ELR (cell line): ENCODE data around the gene ATM.
"Not testable (repeated sequence)": the region's sequence is repeated elsewhere in the genome, so short reads cannot be mapped to it uniquely, and the experiment has no call there.

Experiments
- DNase-seq: peaks from one replicate; pipeline ENCODE4 v3.0.0-alpha.2; 2015; ENCODE audit warnings: low read depth

Gene ATM

DNA sequence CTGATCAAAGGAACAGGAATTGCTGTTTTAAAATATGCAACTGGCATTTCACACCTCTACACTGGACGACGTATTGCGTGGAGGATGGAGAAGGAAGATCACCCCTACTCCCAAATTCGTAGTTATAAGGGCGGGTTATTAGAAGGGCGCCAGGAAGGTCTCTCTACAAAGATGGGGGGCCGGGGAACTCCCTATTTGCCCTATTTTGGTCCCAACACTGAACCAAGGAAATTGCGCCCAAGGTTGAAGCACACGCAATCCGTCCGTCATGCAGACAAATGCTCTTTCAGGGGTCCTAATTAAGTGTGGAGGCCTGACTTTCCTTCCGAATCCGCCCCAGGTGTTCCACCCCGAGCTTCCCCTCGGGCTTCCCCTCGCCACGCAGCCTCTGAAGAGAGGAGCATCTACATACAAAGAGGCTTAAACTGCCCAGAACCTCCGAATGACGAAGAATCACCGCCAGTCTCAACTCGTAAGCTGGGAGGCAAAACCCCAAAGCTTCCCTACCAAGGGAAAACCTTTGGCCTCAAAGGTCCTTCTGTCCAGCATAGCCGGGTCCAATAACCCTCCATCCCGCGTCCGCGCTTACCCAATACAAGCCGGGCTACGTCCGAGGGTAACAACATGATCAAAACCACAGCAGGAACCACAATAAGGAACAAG lies 825 bp upstream of the ATM start:
- no peak for DNase-seq

DNA sequence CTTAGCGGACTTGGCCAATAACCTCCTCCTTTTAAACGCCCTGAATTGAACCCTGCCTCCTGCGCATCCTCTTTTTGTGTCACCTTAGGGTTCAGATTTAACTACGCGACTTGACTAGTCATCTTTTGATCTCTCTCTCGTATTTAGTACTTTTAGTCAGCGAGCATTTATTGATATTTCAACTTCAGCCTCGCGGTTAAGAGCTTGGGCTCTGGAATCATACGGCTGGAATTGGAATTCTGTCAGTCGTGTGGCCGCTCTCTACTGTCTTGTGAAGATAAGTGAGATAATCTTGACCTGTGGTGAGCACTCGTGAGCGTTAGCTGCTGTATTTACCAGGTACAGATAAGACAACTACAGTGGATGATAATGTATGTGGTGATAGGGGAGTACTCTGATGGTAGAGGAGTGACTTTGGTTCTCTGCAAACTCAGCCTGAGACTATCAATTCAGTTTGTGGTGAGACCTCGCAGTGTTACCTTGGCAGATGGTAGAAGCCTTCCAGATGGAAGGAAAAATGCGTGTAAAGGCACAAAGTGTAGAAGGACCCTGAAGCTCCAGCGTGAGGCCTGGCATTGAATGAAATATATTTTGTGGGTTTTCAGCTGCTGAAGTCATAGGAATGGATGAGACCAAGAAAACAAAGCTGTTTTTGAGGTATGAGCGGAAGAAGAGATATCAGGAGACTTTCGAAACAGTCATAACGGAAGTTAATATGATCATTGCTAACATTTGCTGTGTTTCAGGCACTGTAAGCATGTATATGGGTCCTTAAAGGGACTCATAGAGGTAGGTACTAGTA lies 682 bp downstream of the ATM start:
- peak; percentile 44 for DNase-seq

DNA sequence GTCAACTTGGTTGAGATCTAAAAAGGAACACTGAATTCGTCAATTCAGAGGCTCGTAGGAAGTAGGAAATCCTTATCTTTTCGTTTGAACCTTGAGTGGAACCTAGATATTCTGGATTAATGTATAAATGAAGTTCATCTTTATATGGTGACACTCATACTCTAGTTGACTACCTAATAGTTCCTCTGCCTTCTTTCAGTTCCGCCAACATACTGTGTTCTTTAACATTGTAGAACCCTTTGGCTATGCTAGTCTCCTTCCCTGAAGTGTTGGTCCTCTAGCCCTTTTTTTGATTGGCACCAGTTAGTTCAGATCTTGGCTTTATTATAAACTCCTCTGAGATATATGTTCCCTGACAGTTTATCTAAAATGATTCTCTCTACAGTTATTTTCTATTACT lies 1.5 kb downstream of the ATM start:
- no peak for DNase-seq

DNA sequence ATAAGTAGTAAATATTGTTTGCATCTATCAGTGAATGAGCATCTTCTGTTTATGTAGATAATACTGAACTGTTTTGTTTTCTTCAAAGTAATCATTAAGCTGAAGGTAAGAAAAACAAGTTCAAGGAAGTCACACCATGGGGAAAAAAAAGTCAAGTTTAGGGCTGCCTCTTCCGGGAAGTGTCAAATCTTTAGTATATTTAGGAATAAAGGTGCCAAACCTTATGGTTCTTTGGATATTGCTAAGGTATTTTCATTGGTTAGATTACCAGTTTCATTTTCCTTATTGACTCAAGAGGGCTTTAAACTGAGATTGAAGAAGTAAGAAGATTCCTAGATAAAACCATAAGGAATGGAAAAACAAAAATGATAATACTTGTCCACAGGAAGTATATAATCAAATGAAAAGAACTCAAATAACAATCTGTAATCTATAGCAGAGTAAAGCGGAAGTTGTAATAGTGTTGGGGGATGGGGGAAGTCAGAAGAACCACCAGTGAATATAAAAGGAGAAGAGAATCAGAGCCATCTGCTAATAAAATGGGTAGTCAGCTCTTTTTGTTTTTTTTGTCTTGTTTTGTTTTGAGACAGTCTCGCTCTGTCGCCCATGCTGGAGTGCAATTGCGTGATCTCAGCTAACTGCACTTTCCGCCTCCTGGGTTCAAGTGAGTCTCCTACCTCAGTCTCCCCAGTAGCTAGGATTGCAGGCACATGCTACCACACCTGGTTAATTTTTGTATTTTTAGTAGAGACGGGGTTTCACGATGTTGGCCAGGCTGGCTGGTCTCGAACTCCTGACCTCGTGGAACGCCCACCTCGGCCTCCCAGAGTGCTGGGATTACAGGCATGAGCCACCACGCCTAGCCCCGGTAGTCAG lies 2.3 kb downstream of the ATM start:
- no peak for DNase-seq

DNA sequence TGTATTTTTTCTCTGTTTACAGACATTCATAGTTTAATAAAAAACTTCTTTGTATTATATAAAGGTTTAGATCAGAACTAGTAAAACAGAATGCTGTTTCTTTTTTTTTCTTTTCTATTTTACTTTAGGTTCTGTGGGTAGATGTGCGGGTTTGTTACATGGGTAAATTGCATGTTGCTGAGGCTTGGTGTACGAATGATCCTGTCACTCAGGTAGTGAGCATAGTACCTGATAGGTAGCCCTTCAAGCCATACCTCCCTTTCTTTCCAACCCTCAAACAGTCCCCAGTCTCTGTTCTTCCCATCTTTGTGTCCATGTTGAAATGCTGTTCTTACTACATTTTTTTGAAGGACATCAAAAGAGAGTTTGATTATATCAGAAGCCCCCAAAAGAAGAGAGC lies 3.2 kb downstream of the ATM start:
- DNase-seq = no peak

DNA sequence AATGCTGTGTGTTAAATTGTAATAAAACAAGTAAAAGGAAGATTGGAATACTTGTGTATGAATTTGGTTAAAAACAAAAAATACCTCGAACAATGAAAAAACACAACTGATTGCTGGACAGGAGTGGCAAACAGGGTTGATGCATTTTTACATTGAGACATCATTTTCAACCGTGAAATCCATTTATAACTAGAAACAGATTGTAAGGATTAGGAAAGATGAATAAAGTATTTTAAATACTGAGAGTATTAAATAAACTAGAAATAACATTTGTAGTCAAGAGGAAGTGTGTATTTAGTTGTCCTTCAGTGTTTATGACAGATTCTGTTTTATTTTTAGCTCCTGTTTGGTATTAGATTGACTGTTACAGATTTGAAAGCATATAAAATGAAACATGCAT lies 5.4 kb downstream of the ATM start:
- DNase-seq = no peak

DNA sequence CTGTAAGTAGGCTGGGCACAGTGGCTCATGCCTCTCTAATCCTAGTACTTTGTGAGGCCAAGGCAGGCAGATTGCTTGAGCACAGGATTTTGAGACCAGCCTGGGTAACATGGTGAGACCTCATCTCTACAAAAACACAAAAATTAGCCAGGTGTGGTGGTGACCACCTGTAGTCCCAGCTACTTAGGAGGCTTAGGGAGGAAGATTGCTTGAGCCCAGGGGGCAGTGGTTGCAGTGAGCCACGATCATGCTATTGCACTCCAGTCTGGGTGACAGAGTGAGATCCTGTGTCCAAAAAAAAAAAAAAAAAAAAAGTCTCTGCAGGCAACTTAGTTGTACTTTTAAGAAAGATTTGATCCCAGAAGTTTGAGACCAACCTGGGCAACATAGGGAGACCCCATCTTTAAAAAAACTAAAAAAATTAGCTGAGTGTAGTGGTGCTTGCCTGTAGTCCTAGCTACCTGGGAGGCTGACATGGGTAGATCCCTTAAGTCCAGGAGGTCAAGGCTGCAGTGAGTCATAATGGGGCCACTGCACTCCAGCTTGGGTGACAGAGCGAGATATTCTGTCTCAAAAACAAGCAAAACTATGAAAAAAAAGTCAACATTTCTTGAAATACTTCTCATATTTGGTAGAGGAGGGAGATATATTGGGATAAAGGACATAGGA lies 10.5 kb downstream of the ATM start:
- DNase-seq = peak; percentile 17

DNA sequence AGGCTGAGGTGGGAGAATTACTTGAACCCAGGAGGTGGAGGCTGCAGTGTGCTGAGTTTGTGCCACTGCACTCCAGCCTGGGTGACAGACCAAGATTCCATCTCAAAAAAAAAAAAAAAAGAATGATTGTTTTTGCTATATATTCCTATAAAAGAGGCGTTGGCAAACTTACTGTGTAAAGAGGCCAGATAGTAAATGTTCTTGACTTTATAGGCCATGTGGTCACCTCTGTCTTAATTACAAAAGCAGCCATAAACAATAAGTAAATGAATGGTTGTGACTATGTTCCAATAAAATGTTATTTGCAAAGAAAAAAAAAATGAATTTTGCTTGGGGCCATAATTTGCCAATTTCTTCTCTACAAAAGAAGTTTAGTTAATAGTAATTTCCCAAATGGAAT lies 12.3 kb downstream of the ATM start:
- no peak for DNase-seq

DNA sequence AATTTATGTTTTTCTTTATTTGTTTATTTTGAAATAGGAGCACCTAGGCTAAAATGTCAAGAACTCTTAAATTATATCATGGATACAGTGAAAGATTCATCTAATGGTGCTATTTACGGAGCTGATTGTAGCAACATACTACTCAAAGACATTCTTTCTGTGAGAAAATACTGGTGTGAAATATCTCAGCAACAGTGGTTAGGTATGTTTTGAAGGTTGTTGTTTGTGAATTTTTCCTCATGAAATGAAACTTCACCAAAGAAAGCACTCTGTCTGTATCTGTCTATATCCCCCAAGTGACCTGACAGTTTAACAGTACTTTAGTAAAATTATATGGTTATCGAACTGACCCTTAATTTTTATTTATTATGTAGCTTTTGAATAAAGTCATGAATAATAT lies 12.8 kb downstream of the ATM start:
- DNase-seq = no peak

DNA sequence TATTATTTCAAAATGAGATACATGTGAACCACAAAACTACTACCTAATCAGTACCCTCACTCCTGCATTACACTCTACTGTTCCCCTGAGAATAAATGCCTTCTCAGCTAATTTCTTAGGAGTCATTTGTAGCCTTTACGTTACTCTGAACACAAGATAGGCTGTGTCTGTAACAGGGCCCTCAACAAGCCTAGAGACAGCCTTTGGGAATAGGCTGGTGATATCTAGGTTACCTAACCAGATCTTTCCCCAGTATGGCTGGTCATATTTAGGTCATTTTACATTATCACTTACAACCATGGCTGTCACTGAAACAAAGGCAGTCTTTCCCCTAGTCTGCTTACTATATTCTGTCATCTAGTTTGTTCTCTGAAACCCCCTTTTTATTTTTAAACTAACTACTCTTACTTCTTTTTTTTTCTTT lies 14.2 kb downstream of the ATM start:
- no peak for DNase-seq

DNA sequence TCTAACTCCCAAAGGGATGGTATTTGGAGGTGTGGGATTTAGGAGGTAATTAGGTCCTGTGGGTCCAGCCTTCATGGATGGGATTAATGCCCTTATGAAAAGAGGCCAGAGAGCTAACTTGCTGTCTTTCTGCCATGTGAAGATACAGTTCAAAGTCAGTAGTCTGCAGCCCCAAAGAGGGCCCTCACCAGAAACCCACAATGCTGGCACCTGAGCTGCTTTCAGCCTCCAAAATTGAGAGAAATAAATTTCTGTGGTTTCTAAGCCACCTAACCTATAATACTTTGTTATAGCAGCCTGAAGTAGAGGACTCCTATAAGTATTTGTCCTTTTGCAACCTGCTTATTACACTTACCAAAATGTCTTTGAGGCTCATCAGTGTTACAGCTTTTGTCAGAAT lies 16.2 kb downstream of the ATM start:
- DNase-seq = no peak

DNA sequence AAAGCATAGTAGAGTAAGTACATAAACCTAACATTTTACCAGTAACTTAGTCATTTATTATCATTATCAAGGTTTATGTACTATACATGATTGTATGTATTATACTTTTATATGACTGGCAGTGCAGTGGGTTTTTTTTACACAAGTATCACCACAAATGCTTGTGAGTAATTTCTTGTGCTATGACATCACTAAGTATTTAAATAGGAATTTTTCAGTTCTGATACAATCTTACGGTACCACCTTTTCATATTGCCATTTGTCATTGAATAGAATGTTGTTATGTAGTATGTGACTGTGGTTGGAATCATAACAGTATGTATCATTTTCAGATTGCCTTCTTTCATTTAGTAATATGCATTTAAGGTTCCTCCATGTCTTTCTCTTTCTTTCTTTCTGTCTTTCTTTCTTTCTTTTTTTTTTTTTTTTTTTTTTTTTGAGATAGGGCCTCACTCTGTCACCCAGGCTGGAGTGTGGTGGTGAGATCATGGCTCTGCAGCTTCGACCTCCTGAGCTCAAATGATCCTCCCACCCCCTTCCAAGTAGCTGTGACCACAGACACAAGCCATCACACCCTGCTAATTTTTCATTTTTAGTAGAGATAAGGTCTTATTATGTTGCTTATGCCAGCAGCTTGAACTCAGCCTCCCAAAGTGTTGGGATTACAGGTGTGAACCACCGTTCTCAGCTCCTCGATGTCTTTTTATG lies 18.6 kb downstream of the ATM start:
- peak; percentile 56 for DNase-seq

DNA sequence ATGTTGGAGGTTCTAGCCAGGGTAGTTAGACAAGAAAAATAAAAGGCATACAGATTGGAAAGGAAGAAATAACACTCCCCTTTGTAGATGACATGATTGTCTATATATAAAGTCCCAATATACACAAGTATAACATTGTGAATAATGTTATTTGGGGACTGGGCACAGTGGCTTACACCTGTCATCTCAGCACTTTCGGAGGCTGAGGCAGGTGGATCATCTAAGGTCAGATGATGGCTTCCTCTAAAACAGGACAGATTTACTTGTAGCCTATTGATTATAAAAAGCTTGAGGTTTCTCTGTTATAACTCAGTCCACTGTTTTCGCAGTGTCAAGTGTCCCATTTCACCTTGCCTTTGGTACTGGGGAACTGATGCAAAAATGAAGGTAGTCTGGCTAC lies 19.6 kb downstream of the ATM start:
- DNase-seq = no peak

DNA sequence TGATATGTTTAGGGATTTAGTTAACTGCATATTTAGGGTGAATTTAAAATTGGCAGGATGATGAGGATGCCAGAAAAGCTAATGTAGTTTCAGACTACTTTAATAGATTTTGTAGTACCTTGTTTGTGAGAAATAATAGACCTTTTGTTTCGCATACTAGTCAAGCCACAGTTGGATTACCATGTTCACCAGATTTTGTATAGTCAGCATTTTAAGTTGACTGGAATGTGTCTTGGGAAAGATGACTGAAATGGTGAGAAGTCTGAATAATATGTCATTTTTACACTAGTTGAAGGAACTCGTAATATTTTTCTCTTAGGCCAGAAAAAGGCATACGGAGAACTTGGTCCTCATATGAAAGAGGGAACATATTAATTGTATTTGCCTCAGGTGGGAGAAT lies 23.4 kb downstream of the ATM start:
- no peak for DNase-seq

DNA sequence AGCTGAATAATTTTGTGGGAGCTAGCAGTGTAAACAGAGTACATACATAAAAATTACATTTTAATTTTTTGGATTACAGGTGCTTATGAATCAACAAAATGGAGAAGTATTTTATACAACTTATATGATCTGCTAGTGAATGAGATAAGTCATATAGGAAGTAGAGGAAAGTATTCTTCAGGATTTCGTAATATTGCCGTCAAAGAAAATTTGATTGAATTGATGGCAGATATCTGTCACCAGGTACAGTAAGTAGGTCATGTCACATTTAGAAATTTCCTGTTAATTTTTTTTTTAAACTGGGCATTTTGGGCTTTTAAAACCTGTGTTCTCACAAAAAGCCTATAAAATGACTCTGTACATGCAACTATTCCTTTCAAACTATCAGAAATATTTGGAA lies 24.0 kb downstream of the ATM start:
- DNase-seq = no peak

DNA sequence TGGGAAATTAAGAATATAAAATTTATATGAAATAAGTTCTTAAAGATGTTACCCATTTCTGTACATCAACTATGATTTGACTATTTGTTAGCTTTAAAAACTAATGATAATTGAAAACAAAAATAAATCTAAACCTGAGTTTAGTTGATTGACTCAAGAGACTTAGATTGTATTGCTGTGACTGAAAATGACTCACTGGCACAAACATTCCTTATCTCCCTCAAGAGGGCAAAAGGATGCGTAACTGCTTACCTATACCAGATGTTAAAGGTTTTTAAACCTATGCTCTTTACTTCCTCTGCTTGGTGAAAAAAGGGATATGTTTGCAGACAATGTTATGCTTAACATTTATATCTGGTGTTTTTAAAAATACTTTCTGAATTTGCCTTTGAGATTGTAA lies 30.3 kb downstream of the ATM start:
- peak; percentile 74 for DNase-seq

DNA sequence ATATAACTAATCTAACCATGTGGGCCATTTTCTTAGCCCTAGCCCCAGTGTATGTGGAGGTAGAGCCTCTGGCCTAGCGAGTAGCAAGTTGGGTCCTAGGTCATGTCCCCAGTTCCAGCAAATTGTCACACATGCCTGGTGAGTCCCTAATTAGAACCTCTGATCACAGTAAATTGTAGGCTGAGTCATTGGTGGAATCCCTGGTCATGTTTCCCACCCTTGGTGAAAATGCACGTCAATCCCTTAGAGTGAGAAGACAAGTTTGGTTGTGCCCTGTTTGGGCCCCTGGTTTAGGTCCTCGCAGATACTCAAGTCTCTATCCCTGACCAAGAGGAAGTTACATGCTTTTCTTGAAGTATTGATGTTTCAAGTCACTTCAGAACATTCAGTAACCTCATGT lies 46.7 kb downstream of the ATM start:
- no peak for DNase-seq

DNA sequence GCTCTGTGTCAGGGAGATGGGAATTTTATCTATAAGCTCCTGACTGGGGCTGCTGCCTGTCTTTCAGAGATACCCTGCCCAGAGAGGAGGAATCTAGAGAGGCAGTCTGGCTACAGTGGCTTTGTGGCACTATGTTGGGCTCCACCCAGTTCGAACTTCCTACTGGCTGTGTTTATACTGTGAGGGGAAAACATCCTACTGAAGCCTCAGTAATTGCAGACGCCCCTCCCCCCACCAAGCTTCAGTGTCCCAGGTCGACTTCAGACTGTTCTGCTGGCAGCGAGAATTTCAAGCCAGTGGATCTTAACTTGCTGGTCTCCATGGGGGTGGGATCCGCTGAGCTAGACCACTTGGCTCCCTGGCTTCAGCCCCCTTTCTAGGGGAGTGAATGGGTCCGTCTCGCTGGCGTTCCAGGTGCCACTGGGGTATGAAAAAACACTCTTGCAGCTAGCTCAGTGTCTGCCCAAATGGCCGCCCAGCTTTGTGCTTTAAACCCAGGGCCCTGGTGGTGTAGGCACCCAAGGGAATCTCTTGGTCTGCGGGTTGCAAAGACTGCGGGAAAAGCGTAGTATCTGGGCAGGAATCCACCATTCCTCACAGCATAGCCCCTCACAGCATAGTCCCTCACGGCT lies 54.2 kb downstream of the ATM start:
- not testable (repeated sequence) for DNase-seq

DNA sequence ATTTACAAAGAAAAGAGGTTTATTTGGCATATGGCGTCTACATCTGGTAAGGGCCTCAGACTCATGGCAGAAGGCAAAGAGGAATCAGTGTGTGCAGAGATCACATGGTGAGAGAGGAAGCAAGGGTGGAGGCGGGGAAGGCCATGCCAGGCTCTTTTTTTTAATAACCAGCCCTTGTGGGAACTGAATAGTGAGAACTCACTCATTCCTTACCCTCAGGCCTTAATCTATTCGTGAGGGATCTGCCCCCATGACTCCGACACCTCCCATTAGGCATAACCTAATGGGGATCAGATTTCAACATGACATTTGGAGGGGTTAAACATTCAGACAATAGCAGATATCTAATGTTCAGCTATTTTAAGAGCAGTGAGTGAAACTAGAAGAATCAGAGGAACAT lies 55.7 kb downstream of the ATM start:
- no peak for DNase-seq

DNA sequence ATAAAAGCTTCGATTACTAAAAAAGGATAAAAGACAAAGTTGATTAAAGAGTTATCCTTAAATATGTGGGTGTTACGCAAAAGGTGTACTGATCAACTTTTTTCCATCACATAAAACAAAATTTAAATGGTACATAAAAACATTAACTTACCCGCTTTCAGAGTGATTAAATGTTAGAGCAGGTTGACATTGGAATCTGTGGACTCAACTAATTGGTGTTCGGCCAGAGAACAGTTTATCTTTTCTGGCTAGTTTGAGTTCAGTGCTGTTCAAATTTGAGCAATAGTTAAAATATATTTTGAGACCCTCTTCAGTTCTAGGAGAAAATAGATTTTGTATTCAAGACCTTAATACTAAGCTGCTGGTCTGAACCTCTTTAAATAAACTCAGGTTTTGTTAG lies 56.1 kb downstream of the ATM start:
- DNase-seq = no peak

DNA sequence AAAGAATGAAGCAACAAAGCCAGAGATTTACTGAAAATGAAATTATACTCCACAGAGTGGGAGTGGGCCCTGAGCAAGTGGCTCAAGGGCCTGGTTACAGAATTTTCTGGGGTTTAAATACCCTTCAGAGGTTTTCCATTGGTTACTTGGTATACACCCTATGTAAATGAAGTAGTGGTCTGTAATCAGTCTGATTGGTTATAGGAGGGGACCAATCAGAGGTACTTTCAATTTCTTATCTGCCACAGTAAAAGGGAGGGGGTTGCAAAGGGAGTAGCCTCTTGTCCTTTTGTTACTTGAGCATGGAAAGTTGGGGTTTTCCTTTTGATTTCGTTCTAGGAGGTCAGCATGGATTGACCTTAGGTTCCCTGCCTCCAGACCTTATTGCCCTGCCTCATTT lies 63.5 kb downstream of the ATM start:
- DNase-seq = no peak
